Esophagus (tissue), 2 donors: ENCODE data around the gene ARMC9. TPM values are rescaled to one million over a fixed set of nuclear protein-coding genes. Genes with fewer than 3 reads are reported as not detected.

Source experiments
- H3K27ac ChIP-seq, 2 donors: one replicate each; pipeline ENCODE4 v1.5.1; 2013; ENCODE audit warnings: low read depth in 2 of 2, mild to moderate bottlenecking in 2 of 2, inconsistent platforms in 1 of 2, low read length in 1 of 2, moderate library complexity in 1 of 2
- H3K27me3 ChIP-seq, 2 donors: one replicate each; pipeline ENCODE4 v1.6.1; 2013; ENCODE audit warnings: low read length in 2 of 2, control low read depth in 1 of 2, mild to moderate bottlenecking in 1 of 2; ENCODE audit not compliant: insufficient read depth in 2 of 2, control insufficient read depth in 1 of 2
- H3K36me3 ChIP-seq, 2 donors: one replicate each; pipeline ENCODE4 v1.6.1; 2013; ENCODE audit warnings: low read length in 1 of 2; ENCODE audit not compliant: control insufficient read depth in 2 of 2, insufficient read depth in 2 of 2
- H3K4me1 ChIP-seq, 2 donors: one replicate each; pipeline ENCODE4 v1.6.1; 2013; ENCODE audit warnings: low read length in 1 of 2; ENCODE audit not compliant: control insufficient read depth in 2 of 2, insufficient read depth in 2 of 2
- H3K4me3 ChIP-seq, 2 donors: one replicate each; pipeline ENCODE4 v1.5.1; 2013; ENCODE audit warnings: low read length in 2 of 2, mild to moderate bottlenecking in 2 of 2, low read depth in 1 of 2, moderate library complexity in 1 of 2
- H3K9me3 ChIP-seq, 2 donors: one replicate each; pipeline ENCODE4 v1.6.1; 2013; ENCODE audit warnings: mild to moderate bottlenecking in 2 of 2, low read depth in 1 of 2, low read length in 1 of 2, moderate library complexity in 1 of 2; ENCODE audit not compliant: control insufficient read depth in 2 of 2, insufficient read depth in 1 of 2
- WGBS, 2 donors: extraction: QIAGEN DNeasy Blood & Tissue Kit; methylation state at CpG; one replicate each; pipeline ENCODE4 v1.1.7; 2013; 5-methylcytosine and 5-hydroxymethylcytosine counted together
- polyA plus RNA-seq, 2 donors: library from polyadenylated mRNA; stranded (reverse); fragments of 200-250 nt; gene quantifications; one replicate each; pipeline ENCODE4 v1.2.3, GENCODE V29; 2013
- donor health status: healthy with polysubstance abuse.
- donor health status: Bipolar disorder and iron deficiency.

Gene ARMC9
- polyA plus RNA-seq, 2 donors = 2.9 to 3.6 TPM

GRCh38 chr2:231270221-231271114 lies 72.0 kb downstream of the ARMC9 start:
- 84 to 91% methylated on average over 20 of the region's 20 CpGs for WGBS, 2 donors
- Histone ChIP-seq H3K36me3 (peaks cover 4 to 5% of the 10 kb centered on the region in 2 donors), H3K27ac (no peak overlapping the region), H3K27me3 (no peaks in the 10 kb centered on the region), H3K9me3 (no peaks in the 10 kb centered on the region), H3K4me3 (no peak overlapping the region), H3K4me1 (no peaks in the 10 kb centered on the region)

- H3K4me1 ChIP-seq = no peaks in the 10 kb centered on the region
- no peaks in the 10 kb centered on the region for H3K9me3 ChIP-seq
- H3K36me3 ChIP-seq = peaks cover 4 to 5% of the 10 kb centered on the region in 2 donors
- H3K27ac ChIP-seq = no peak overlapping the region
- H3K27me3 ChIP-seq = no peaks in the 10 kb centered on the region
- no peak overlapping the region for H3K4me3 ChIP-seq
- WGBS, 2 donors = 92 to 95% methylated on average over 4 of the region's 4 CpGs
Measured at GRCh38 chr2:231272991-231273390, 74.6 kb downstream of the ARMC9 start.

- Histone ChIP-seq H3K4me1 (no peaks in the 10 kb centered on the region), H3K9me3 (no peaks in the 10 kb centered on the region), H3K27ac (no peak overlapping the region), H3K4me3 (no peak overlapping the region), H3K36me3 (peaks cover 4 to 5% of the 10 kb centered on the region in 2 donors), H3K27me3 (no peaks in the 10 kb centered on the region)
- WGBS, 2 donors = 87 to 89% methylated on average over 2 of the region's 2 CpGs
Measured at GRCh38 chr2:231276987-231277386, 78.6 kb downstream of the ARMC9 start.

- Histone ChIP-seq H3K4me3 (no peak overlapping the region), H3K4me1 (no peaks in the 10 kb centered on the region), H3K27me3 (no peaks in the 10 kb centered on the region), H3K36me3 (peaks cover 3 to 4% of the 10 kb centered on the region in 2 donors), H3K27ac (no peak overlapping the region), H3K9me3 (no peaks in the 10 kb centered on the region)
- WGBS, 2 donors = 87% methylated on average over 8 of the region's 8 CpGs
Measured at GRCh38 chr2:231277962-231278361, 79.5 kb downstream of the ARMC9 start.

GRCh38 chr2:231278868-231279267 lies 80.4 kb downstream of the ARMC9 start:
- H3K4me1 ChIP-seq = no peaks in the 10 kb centered on the region
- H3K27me3 ChIP-seq = no peaks in the 10 kb centered on the region
- H3K4me3 ChIP-seq = no peak overlapping the region
- no peaks in the 10 kb centered on the region for H3K36me3 ChIP-seq
- WGBS, 2 donors = 76 to 92% methylated on average over 2 of the region's 2 CpGs
- no peaks in the 10 kb centered on the region for H3K9me3 ChIP-seq
- no peak overlapping the region for H3K27ac ChIP-seq

GRCh38 chr2:231280846-231281245 lies 82.4 kb downstream of the ARMC9 start:
- WGBS, 2 donors = 86 to 87% methylated on average over 9 of the region's 9 CpGs
- Histone ChIP-seq H3K4me3 (no peak overlapping the region), H3K4me1 (no peaks in the 10 kb centered on the region), H3K27me3 (no peaks in the 10 kb centered on the region), H3K9me3 (no peaks in the 10 kb centered on the region), H3K36me3 (no peaks in the 10 kb centered on the region), H3K27ac (no peak overlapping the region)

GRCh38 chr2:231284296-231284695 lies 85.9 kb downstream of the ARMC9 start:
- Histone ChIP-seq H3K9me3 (no peaks in the 10 kb centered on the region), H3K27me3 (no peaks in the 10 kb centered on the region), H3K27ac (no peak overlapping the region), H3K36me3 (no peaks in the 10 kb centered on the region), H3K4me3 (no peak overlapping the region), H3K4me1 (no peaks in the 10 kb centered on the region)
- WGBS, 2 donors = 90 to 96% methylated on average over 2 of the region's 2 CpGs

GRCh38 chr2:231286964-231287363 lies 88.5 kb downstream of the ARMC9 start:
- H3K27me3 ChIP-seq = no peaks in the 10 kb centered on the region
- no peaks in the 10 kb centered on the region for H3K36me3 ChIP-seq
- H3K4me1 ChIP-seq = no peaks in the 10 kb centered on the region
- WGBS, 2 donors = 90 to 91% methylated on average over 4 of the region's 4 CpGs
- H3K27ac ChIP-seq = no peak overlapping the region
- no peaks in the 10 kb centered on the region for H3K9me3 ChIP-seq
- no peak overlapping the region for H3K4me3 ChIP-seq

- H3K9me3 ChIP-seq = no peaks in the 10 kb centered on the region
- H3K27ac ChIP-seq = no peak overlapping the region
- no peaks in the 10 kb centered on the region for H3K36me3 ChIP-seq
- H3K27me3 ChIP-seq = no peaks in the 10 kb centered on the region
- 57 to 82% methylated on average over 5 of the region's 5 CpGs for WGBS, 2 donors
- H3K4me3 ChIP-seq = no peak overlapping the region
- no peaks in the 10 kb centered on the region for H3K4me1 ChIP-seq
Measured at GRCh38 chr2:231287696-231288095, 89.3 kb downstream of the ARMC9 start.

- Histone ChIP-seq H3K9me3 (no peaks in the 10 kb centered on the region), H3K36me3 (no peaks in the 10 kb centered on the region), H3K27ac (no peak overlapping the region), H3K4me1 (no peaks in the 10 kb centered on the region), H3K27me3 (no peaks in the 10 kb centered on the region), H3K4me3 (no peak overlapping the region)
- 87 to 92% methylated on average over 7 of the region's 7 CpGs for WGBS, 2 donors
Measured at GRCh38 chr2:231288590-231288989, 90.2 kb downstream of the ARMC9 start.
